Measurements from ENCODE around the gene SP8. TPM values are rescaled to one million over a fixed set of nuclear protein-coding genes. Genes with fewer than 3 reads are reported as not detected.
"Not testable (repeated sequence)": the region's sequence is repeated elsewhere in the genome, so short reads cannot be mapped to it uniquely, and the experiment has no call there.

The SP8 gene
- not detected for polyA plus RNA-seq (ENCODE audit: insufficient read length in 3 of 3)
- long read RNA-seq, donor 1, result 0 reads
- long read RNA-seq, donor 2, result 0 reads
- long read RNA-seq, donor 3, result 0 reads
- long read RNA-seq, donor 4, result 0 reads
- long read RNA-seq, donor 5, result 0 reads
- long read RNA-seq, donor 6, result 0 reads
- long read RNA-seq, donor 7, result 0 reads
- long read RNA-seq, donor 8, result 0 reads
- long read RNA-seq, donor 9, result 0 reads
- long read RNA-seq, donor 10, result 0 reads
- long read RNA-seq, donor 11, result 0 reads
- long read RNA-seq, donor 12, result 0 reads
- long read RNA-seq, donor 13, result 0 reads
- long read RNA-seq, donor 14, result 0 reads
- long read RNA-seq, donor 15, result 0 reads
- long read RNA-seq, donor 16, result 0 reads

DNA sequence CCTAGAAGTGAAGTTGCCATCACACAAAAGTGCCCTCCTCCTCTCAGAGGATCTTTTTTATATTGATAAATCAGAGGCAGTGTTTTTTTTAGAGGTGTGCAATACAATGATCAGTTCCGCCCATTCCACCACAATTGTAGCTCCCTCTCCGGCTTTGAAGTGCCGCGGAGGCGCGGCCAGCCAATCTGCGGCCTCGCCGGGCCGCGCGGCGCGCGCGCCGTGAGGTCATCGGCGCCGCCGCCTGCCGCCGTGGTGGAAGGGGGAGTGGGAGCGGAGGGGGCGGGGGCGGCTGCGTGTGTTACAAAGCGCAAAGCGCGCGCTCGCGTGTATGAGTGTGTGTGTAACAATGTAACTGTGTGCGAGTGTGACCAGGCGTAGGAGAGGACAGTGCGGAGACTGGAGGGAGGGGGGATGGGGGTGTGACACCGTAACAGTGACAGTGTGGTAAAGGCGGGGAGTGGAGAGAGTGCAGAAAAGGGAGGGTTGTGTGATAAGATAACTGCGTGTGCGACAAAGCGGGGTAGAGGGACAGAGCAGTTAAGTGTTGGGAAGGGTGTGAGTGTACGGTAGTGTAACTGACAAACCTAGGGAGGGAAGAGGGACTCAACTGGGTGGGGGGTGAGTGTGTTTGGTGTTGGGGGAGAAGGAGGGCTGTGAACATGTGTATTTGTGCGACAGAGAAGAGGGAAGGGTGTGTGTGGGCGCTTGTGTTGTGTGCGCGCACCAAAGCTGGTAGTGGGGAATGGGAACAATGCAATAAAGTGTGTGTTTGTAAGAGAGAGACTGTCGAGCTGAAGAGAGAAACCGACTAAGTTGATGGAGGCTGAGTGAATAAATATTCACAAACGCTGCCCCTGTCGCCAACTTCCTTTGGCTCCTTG, at the start of gene SP8:
Gene SP8, minus strand, starts transcription at position 108 of the 881 bp plus-strand sequence. Its CDS starts 88 bp downstream, at position 20.
- no peak for DNase-seq

DNA sequence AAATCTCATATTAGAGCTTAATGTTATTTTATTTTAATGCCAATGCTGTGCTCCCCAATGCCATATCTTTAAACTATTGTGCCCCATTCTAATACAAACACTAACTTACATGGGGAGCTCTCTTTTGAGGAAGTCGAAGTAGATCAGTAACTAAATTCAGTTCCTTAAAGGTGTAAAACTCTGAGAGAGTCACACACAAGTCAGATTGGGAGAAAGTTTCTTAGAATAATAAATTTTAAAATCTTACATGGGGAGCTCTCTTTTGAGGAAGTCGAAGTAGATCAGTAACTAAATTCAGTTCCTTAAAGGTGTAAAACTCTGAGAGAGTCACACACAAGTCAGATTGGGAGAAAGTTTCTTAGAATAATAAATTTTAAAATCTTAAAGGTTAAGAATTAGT, 49.7 kb upstream of the SP8 start:
- DNase-seq, result not testable (repeated sequence)

GRCh38 chr7:20835111-20835750, 48.5 kb upstream of the SP8 start:
- DNase-seq, result no peak

- no peak for DNase-seq
Observed at GRCh38 chr7:20834656-20835055, 48.0 kb upstream of the SP8 start.

GRCh38 chr7:20831956-20832355, 45.3 kb upstream of the SP8 start:
- DNase-seq, result no peak

- DNase-seq, result no peak
Observed at GRCh38 chr7:20831451-20831850, 44.8 kb upstream of the SP8 start.

GRCh38 chr7:20828947-20829346, 42.3 kb upstream of the SP8 start:
- no peak for DNase-seq

DNA sequence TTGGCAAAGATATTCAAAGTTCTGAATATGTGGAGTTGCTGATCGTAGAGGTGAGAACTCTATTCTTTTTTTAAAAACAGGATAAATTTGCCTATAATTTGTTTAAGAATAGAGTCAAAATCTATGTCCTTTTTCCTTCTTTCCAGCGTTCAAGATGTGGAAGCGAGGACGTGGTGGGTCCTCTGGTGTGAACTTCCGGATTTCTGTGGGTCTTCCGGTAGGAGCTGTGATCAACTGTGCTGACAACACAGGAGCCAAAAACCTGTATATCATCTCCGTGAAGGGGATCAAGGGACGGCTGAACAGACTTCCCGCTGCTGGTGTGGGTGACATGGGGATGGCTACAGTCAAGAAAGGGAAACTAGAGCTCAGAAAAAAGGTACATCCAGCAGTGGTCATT, 40.5 kb upstream of the SP8 start:
- no peak for DNase-seq

DNA sequence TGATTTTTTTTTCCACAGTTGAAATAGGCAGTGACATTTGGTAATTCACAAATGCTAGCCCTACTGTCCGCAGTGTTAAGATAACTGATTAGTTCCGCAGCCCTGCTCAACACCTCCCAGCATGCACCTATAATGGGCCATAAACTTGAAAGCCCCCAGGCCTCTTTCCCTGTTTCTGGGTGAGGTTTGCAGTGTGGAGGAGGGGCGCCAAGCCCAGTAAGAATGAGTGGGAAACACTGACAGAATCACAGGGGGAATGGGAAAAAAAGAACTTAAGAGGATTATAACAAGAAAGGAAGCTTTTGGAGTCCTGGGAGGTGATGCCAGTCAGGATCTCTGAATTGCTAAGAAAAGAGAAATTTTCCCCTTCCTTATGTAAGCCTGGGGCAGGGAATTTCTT, 39.6 kb upstream of the SP8 start:
- DNase-seq, result no peak

DNA sequence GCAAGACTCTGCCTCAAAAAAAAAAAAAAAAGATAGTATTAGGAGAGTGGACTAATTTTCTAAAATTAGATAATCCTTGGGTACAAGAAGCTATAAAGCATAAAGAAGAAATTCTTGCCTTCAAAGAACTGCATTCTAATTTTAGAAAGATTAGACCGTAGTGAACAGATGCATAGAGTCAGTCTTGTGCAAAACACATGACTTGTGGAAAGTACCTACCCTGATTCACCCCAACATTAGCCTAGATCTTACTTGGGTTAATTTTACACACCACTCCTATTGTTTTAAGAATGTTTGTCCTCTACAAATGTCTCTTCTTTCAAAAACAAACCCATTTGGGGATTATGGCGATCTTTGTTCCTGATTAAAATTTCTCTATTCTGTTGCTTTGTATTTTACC, 38.9 kb upstream of the SP8 start:
- no peak for DNase-seq

- not testable (repeated sequence) for DNase-seq
Observed at GRCh38 chr7:20821390-20821789, 34.7 kb upstream of the SP8 start.

DNA sequence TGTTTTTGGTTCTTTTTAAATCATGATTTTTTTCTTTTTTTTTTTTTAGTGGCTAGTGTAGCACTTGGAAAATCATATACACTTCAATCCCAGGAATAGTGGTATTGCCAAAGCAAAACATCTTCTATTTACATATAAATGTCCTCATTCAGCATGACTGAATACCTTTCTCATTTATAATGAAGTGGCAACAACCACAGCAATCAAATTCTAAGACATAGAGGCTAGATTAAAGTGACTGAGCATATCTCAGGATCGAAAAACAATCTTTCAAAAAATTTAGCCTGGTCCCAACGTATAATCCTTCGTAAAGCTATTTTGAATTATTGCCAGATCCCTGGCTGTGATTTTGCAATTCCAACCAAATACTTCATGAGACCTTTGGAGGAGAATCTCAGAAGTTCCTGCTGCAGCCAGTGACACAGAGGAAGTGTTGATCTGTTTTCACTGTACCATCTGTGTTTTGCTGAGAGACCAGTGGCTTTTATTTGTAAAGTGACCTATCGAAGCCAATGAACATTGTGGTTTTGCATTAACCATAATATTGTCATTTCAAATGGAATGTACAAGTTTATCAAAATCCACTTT, 29.8 kb upstream of the SP8 start:
- no peak for DNase-seq

DNA sequence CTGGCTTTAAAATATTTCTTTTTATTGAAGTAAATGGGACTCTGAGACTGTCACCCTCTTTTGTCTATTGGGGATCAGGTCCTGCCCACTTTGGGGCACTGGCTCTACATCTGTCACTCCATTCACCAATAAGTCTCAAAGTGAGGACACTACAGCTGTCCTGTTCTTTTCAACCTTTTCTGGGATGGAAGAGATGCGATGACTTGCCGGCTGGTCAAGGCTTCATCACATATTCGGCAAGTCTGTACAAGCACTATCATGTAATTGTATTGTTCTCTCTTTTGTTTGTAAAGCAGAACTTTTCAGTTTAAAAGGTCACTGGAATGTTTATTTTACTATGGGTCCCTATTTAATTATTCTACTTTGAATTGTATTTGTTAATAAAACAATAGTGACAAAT, 17.7 kb upstream of the SP8 start:
- no peak for DNase-seq

- DNase-seq, result no peak
Observed at GRCh38 chr7:20799566-20800366, 13.1 kb upstream of the SP8 start.

DNA sequence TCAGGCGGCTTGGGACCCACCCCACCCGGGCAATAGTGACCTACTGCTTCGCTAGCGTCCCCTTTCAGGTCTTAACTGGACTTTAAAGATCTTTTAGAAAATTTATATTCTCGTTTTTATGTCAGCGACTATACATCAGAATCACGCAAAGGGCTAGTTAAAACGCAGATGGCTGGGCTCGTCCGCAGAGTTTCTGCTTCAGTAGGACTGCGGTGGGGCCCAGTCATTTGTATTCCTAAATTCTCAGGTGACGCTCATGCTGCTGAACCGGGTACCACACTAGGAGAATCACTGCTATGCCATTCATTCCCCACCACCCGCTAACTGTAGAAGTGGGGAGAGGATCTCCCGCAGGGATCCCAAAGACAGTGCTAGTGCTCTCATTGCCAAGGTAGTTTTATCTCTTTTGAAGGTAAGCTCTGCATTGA, 12.0 kb upstream of the SP8 start:
- no peak for DNase-seq

- no peak for DNase-seq
Observed at GRCh38 chr7:20798081-20798693, 11.5 kb upstream of the SP8 start.

DNA sequence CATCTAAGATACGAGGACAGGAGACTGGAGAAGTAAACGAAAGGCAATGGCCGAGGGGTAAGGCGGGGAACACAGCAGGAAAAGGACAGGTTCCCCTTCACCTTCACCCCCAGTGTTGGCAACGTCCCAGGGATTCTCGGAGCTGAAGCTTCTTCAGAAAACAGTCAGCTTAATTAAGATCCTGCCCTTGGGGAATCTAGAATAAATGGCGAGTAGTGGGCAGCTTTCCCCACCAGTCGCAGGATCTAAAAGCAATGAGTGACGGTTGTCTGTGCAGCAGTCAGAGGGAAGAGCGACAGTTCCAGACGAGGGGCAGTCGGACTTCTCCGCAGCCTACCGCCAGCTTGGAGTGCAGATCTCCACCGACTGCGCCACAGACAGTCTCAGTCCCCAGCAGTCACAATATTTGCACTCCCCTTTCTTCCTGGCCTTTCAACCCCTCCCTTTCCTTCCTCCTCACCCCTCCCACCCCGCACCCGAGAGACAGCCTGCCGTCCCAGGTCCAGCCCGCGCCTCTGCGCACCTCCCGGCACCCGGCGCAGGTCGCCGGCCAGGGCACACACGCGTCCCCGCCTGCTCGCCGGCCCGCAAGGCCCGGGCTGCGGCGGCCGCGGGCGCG, 10.9 kb upstream of the SP8 start:
- DNase-seq, result no peak

DNA sequence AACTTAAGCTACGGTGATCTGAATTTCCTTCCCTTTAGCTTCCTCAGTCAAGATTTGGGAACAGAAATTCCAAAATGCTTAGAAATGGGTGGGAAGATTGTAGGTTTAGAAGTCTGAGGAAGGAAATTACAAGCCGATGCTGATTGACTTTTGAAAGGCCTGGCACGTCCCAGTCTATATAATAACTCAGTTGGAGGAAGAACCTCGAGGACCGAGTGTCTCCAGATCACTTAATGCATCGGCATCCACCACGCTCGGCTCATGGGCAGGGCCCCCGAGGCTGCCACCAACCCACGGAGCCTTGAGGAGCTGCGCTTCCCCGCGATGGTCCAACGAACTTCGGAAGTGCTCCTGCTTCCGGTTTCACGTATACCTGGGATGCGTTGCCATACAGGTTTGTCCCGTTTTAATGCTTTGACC, 10.4 kb upstream of the SP8 start:
- DNase-seq, result no peak

- DNase-seq, result no peak
Observed at GRCh38 chr7:20796500-20796899, 9.8 kb upstream of the SP8 start.

- DNase-seq, result no peak
Observed at GRCh38 chr7:20795881-20796280, 9.2 kb upstream of the SP8 start.
